CD14-positive monocyte (primary cell): Measurements from ENCODE around the gene ZMYND15. TPM values are rescaled to one million over a fixed set of nuclear protein-coding genes. Genes with fewer than 3 reads are reported as not detected.

Experiments
- DNase-seq, 3 donors: peaks; one replicate each; pipeline ENCODE4 v3.0.0-alpha.2; 2011 to 2022
- H2AFZ ChIP-seq: 2 replicates; pipeline ENCODE4 v1.6.0; 2012; ENCODE audit warnings: mild to moderate bottlenecking, low read depth, low read length, inconsistent platforms; ENCODE audit not compliant: insufficient read depth, poor library complexity, severe bottlenecking
- H3K27ac ChIP-seq, 2 donors: 1 replicate in 1 of 2; 2 replicates in 1 of 2; pipeline ENCODE4 v1.5.1; 2012 to 2013; ENCODE audit warnings: low read length in 2 of 2, control low read depth in 1 of 2, inconsistent platforms in 1 of 2, low read depth in 1 of 2, mild to moderate bottlenecking in 1 of 2
- H3K27me3 ChIP-seq, 2 donors: one replicate each; pipeline versions ENCODE4 v1.6.0 to v1.6.1; 2011 to 2013; ENCODE audit warnings: low read length in 2 of 2; ENCODE audit not compliant: control insufficient read depth in 2 of 2, insufficient read depth in 2 of 2
- H3K36me3 ChIP-seq, 2 donors: replicated peaks in 1 of 2; 1 replicate in 1 of 2; 2 replicates in 1 of 2; pipeline versions ENCODE4 v1.5.1 to v1.6.1; 2012 to 2013; ENCODE audit warnings: low read length in 2 of 2, control low read depth in 1 of 2, inconsistent platforms in 1 of 2, mild to moderate bottlenecking in 1 of 2; ENCODE audit not compliant: insufficient read depth in 2 of 2, control insufficient read depth in 1 of 2
- H3K4me1 ChIP-seq, 2 donors: 1 replicate in 1 of 2; 2 replicates in 1 of 2; pipeline versions ENCODE4 v1.5.1 to v1.6.1; 2012 to 2013; ENCODE audit warnings: low read length in 2 of 2, control low read depth in 1 of 2, inconsistent platforms in 1 of 2, mild to moderate bottlenecking in 1 of 2, moderate library complexity in 1 of 2; ENCODE audit not compliant: insufficient read depth in 2 of 2, control insufficient read depth in 1 of 2
- H3K4me2 ChIP-seq: replicated peaks from 2 replicates; pipeline ENCODE3; 2012; ENCODE audit warnings: low read length, moderate library complexity, mild to moderate bottlenecking; ENCODE audit not compliant: poor library complexity, severe bottlenecking; ENCODE audit errors: extremely low read depth
- H3K4me3 ChIP-seq, 3 experiments: fragments of 200-600 bp in 1 of 3; sonication (generic) in 1 of 3; replicated peaks in 1 of 3; 1 replicate in 2 of 3; 2 replicates in 1 of 3; pipeline ENCODE4 v1.5.1; 2011 to 2013; ENCODE audit warnings: low read length in 3 of 3, mild to moderate bottlenecking in 3 of 3, control low read depth in 2 of 3, low read depth in 2 of 3, inconsistent platforms in 1 of 3, moderate library complexity in 1 of 3
- H3K79me2 ChIP-seq: 2 replicates; pipeline ENCODE4 v1.6.0; 2012; ENCODE audit warnings: mild to moderate bottlenecking, control low read depth, inconsistent platforms, low read length, moderate library complexity; ENCODE audit not compliant: insufficient read depth
- H3K9ac ChIP-seq: 2 replicates; pipeline ENCODE4 v1.6.0; 2017; ENCODE audit warnings: low read length, mild to moderate bottlenecking; ENCODE audit not compliant: insufficient read depth, poor library complexity, severe bottlenecking
- H3K9me3 ChIP-seq, 2 donors: replicated peaks in 1 of 2; 1 replicate in 1 of 2; 2 replicates in 1 of 2; pipeline versions ENCODE4 v1.5.1 to v1.6.1; 2012 to 2013; ENCODE audit warnings: low read length in 2 of 2, control low read depth in 1 of 2; ENCODE audit not compliant: control insufficient read depth in 1 of 2, insufficient read depth in 1 of 2
- H4K20me1 ChIP-seq: 2 replicates; pipeline ENCODE4 v1.6.0; 2012; ENCODE audit warnings: mild to moderate bottlenecking, low read length, control low read depth, moderate library complexity; ENCODE audit not compliant: insufficient read depth
- H3K27ac Mint-ChIP-seq, 7 donors: one replicate each; pipeline ENCODE4 v1.8.0; 2020; ENCODE audit warnings: mild to moderate bottlenecking in 7 of 7, mixed read lengths in 7 of 7, moderate library complexity in 6 of 7, inconsistent platforms in 2 of 7
- H3K27me3 Mint-ChIP-seq, 3 donors: one replicate each; pipeline ENCODE4 v1.8.0; 2021 to 2022; ENCODE audit warnings: low read depth in 3 of 3, mild to moderate bottlenecking in 3 of 3, mixed read lengths in 3 of 3, moderate library complexity in 3 of 3, inconsistent platforms in 1 of 3
- H3K36me3 Mint-ChIP-seq, 2 donors: one replicate each; pipeline ENCODE4 v1.8.0; 2020; ENCODE audit warnings: mixed read lengths in 2 of 2, inconsistent platforms in 1 of 2, mild to moderate bottlenecking in 1 of 2
- H3K4me1 Mint-ChIP-seq: one replicate; pipeline ENCODE4 v1.8.0; 2020; ENCODE audit warnings: mild to moderate bottlenecking, mixed read lengths
- H3K4me3 Mint-ChIP-seq, 2 donors: one replicate each; pipeline ENCODE4 v1.8.0; 2020; ENCODE audit warnings: mild to moderate bottlenecking in 2 of 2, mixed read lengths in 2 of 2, moderate library complexity in 1 of 2
- H3K9me3 Mint-ChIP-seq, 7 donors: one replicate each; pipeline ENCODE4 v1.8.0; 2020 to 2022; ENCODE audit warnings: mixed read lengths in 7 of 7, mild to moderate bottlenecking in 6 of 7, moderate library complexity in 6 of 7, inconsistent platforms in 2 of 7
- CTCF ChIP-seq: fragments of 200-600 bp; IDR thresholded peaks from one replicate; pipeline ENCODE4 v1.8.0; 2022; ENCODE audit warnings: antibody characterized with exemption, mild to moderate bottlenecking
- WGBS: methylation state at CpG from one replicate; pipeline ENCODE4 v1.1.5; 2013; ENCODE audit warnings: missing lambda C conversion rate; ENCODE audit not compliant: insufficient coverage; 5-methylcytosine and 5-hydroxymethylcytosine counted together
- intact Hi-C, 2 donors: fragments of 100-400 bp; cut with micrococcal nuclease; formaldehyde crosslinking; loops; one replicate each; pipeline versions ENCODE4 v1.15.0 to v1.15.1; 2023
- polyA plus RNA-seq, 3 donors: library from polyadenylated mRNA; depleted of rRNA in 1 of 3; unstranded in 2 of 3; stranded (reverse) in 1 of 3; fragments of 300-500 nt in 2 of 3; fragments of >200 nt in 1 of 3; fragmentation: Illumina TruSeq in 2 of 3; gene quantifications; 1 replicate in 2 of 3; 2 replicates in 1 of 3; pipeline ENCODE4 v1.2.3, GENCODE V29; 2012 to 2021

Gene ZMYND15
- polyA plus RNA-seq, 3 donors: 0.97 to 13.6 (median 1.2) TPM

- TF ChIP-seq CTCF: no peak
- Mint-ChIP-seq H3K27ac (no peak overlapping the region), H3K4me3 (peak overlapping the region in 1 of 2 donors; percentile 7), H3K9me3 (peaks cover 0 to 17% (median 8%) of the 10 kb centered on the region in 7 donors), H3K36me3 (peaks cover 16 to 20% of the 10 kb centered on the region in 2 donors), H3K27me3 (peaks cover 54 to 82% (median 62%) of the 10 kb centered on the region in 3 donors), H3K4me1 (peaks cover 41% of the 10 kb centered on the region)
- no peak overlapping the region for H3K27ac ChIP-seq
- 91% methylated on average over 7 of the region's 10 CpGs for WGBS
- no peaks in the 10 kb centered on the region for H3K9me3 ChIP-seq
- intact Hi-C loops: loop anchor here in 1 of 2 donors (5.0 kb wide), 1 partner anchor 35 kb away; no protein-coding TSS in a partner anchor
- no peak overlapping the region for H3K4me3 ChIP-seq
- no peak overlapping the region for H3K9ac ChIP-seq
- peaks cover 10 to 63% of the 10 kb centered on the region in 2 donors for H3K27me3 ChIP-seq
- H4K20me1 ChIP-seq: no peaks in the 10 kb centered on the region
- H3K79me2 ChIP-seq: no peaks in the 10 kb centered on the region
- no peaks in the 10 kb centered on the region for H3K36me3 ChIP-seq
- no peak for DNase-seq
- no peak overlapping the region for H3K4me2 ChIP-seq
- peaks cover 33 to 47% of the 10 kb centered on the region in 2 donors for H3K4me1 ChIP-seq
- H2AFZ ChIP-seq: no peak overlapping the region
Observed at GRCh38 chr17:4742629-4743028, 3.0 kb downstream of the ZMYND15 start.

- Histone ChIP-seq H3K4me1 (peaks cover 36 to 49% of the 10 kb centered on the region in 2 donors), H3K4me3 (no peak overlapping the region), H3K27ac (no peak overlapping the region), H3K9ac (no peak overlapping the region), H3K79me2 (no peaks in the 10 kb centered on the region), H4K20me1 (no peaks in the 10 kb centered on the region), H3K27me3 (peaks cover 10 to 57% of the 10 kb centered on the region in 2 donors), H3K9me3 (no peaks in the 10 kb centered on the region), H3K36me3 (no peaks in the 10 kb centered on the region), H2AFZ (no peak overlapping the region), H3K4me2 (no peak overlapping the region)
- Mint-ChIP-seq H3K27ac (no peak overlapping the region), H3K36me3 (peaks cover 10 to 17% of the 10 kb centered on the region in 2 donors), H3K9me3 (peaks cover 0 to 14% (median 5%) of the 10 kb centered on the region in 7 donors), H3K4me3 (no peak overlapping the region), H3K27me3 (peaks cover 50 to 77% (median 56%) of the 10 kb centered on the region in 3 donors), H3K4me1 (peaks cover 45% of the 10 kb centered on the region)
- intact Hi-C loops: loop anchor here in 1 of 2 donors (5.0 kb wide), 1 partner anchor 34 kb away; no protein-coding TSS in a partner anchor
- no peak for TF ChIP-seq CTCF
- DNase-seq: no peak
- 81% methylated on average over 2 of the region's 8 CpGs for WGBS
Observed at GRCh38 chr17:4743216-4743615, 3.6 kb downstream of the ZMYND15 start.
